Measurements from ENCODE around the gene ZNF562.

DNA sequence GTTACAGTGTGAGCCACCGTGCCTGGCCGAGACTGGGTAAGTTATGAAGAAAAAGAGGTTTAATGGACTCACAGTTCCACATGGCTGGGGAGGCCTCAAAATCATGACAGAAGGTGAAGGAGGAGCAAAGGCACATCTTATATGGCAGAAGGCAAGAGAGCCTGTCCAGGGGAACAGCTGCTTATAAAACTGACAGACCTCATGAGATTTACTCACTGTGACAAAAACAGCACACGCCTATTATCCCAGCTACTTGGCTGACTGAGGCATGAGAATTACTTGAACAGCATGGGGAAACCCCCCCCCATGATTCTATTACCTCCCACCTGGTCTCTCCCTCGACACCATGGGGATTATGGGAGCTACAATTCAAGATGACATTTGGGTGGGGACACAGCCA is 30.4 kb downstream of the ZNF562 start:
- TF ChIP-seq, protein P1, sequence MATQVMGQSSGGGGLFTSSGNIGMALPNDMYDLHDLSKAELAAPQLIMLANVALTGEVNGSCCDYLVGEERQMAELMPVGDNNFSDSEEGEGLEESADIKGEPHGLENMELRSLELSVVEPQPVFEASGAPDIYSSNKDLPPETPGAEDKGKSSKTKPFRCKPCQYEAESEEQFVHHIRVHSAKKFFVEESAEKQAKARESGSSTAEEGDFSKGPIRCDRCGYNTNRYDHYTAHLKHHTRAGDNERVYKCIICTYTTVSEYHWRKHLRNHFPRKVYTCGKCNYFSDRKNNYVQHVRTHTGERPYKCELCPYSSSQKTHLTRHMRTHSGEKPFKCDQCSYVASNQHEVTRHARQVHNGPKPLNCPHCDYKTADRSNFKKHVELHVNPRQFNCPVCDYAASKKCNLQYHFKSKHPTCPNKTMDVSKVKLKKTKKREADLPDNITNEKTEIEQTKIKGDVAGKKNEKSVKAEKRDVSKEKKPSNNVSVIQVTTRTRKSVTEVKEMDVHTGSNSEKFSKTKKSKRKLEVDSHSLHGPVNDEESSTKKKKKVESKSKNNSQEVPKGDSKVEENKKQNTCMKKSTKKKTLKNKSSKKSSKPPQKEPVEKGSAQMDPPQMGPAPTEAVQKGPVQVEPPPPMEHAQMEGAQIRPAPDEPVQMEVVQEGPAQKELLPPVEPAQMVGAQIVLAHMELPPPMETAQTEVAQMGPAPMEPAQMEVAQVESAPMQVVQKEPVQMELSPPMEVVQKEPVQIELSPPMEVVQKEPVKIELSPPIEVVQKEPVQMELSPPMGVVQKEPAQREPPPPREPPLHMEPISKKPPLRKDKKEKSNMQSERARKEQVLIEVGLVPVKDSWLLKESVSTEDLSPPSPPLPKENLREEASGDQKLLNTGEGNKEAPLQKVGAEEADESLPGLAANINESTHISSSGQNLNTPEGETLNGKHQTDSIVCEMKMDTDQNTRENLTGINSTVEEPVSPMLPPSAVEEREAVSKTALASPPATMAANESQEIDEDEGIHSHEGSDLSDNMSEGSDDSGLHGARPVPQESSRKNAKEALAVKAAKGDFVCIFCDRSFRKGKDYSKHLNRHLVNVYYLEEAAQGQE (IDR thresholded peaks at IDR 0.05; ENCODE audit: insufficient read depth in 1 of 2, low read depth in 2 of 2, low read length in 2 of 2): no peak
- no peak for TF ChIP-seq SIN3A (IDR thresholded peaks at IDR 0.05; ENCODE audit: borderline replicate concordance, insufficient read depth, low read length)
- no peak for TF ChIP-seq TAF1 (IDR thresholded peaks at IDR 0.05; ENCODE audit: borderline replicate concordance, insufficient read depth, low read length)
- no peak for TF ChIP-seq POLR2AphosphoS5 (IDR thresholded peaks at IDR 0.05; ENCODE audit: low read depth, low read length)
- TF ChIP-seq FOXP2 (optimal IDR thresholded peaks at IDR 0.05; ENCODE audit: borderline replicate concordance, extremely low read depth, extremely low read length, insufficient read depth): no peak
